Measurements from ENCODE around the gene DHCR7. TPM values are rescaled to one million over a fixed set of nuclear protein-coding genes. Genes with fewer than 3 reads are reported as not detected.

Gene DHCR7
- total and polyA plus RNA-seq, 2 donors (not counting 1 experiment from before 2014, with no cell fraction given), result 6.9 to 15.3 TPM

- Histone ChIP-seq H3K36me3 (replicated peaks in 1 of 2; ENCODE audit: control extremely low read depth in 1 of 2, control insufficient read depth in 1 of 2, extremely low read depth in 1 of 2, insufficient read depth in 2 of 2, low read length in 1 of 2) (peaks cover 0 to 16% of the 10 kb centered on the region in 2 experiments), H3K4me1 (ENCODE audit: control insufficient read depth in 2 of 2, insufficient read depth in 2 of 2, low read length in 2 of 2) (peaks cover 17 to 31% of the 10 kb centered on the region in 2 donors), H3K27me3 (replicated peaks in 1 of 4; ENCODE audit: control extremely low read depth in 1 of 4, control insufficient read depth in 3 of 4, insufficient read depth in 4 of 4, low read length in 3 of 4) (no peaks in the 10 kb centered on the region), H3K4me3 (ENCODE audit: control extremely low read depth in 1 of 5, extremely low read depth in 1 of 5, insufficient read depth in 1 of 5, low read depth in 2 of 5, low read length in 4 of 5) (peak overlapping the region; percentile 21 to 98 (median 94)), H2AFZ (ENCODE audit: insufficient read depth, low read depth, low read length, poor library complexity, severe bottlenecking) (peak overlapping the region; percentile 97), H3K79me2 (ENCODE audit: control insufficient read depth, insufficient read depth, low read length) (peaks cover 5% of the 10 kb centered on the region), H3K4me2 (replicated peaks; ENCODE audit: low read depth, low read length, poor library complexity, severe bottlenecking) (peak overlapping the region; percentile 92), H3K9ac (ENCODE audit: low read length) (peak overlapping the region; percentile 96), H3K9me3 (ENCODE audit: control extremely low read depth in 1 of 3, control insufficient read depth in 2 of 3, insufficient read depth in 1 of 3, low read length in 2 of 3) (peaks cover 0 to 5% (median 2%) of the 10 kb centered on the region in 3 donors), H3K27ac (ENCODE audit: low read length in 2 of 2) (peak overlapping the region in 1 of 2 donors; percentile 80), H4K20me1 (ENCODE audit: control insufficient read depth, insufficient read depth, low read length, poor library complexity, severe bottlenecking) (no peaks in the 10 kb centered on the region)
- Mint-ChIP-seq H3K27ac (peak overlapping the region; percentile 70), H3K4me3 (peak overlapping the region; percentile 93), H3K27me3 (no peaks in the 10 kb centered on the region), H3K9me3 (ENCODE audit: insufficient read depth) (no peaks in the 10 kb centered on the region), H3K4me1 (peaks cover 39% of the 10 kb centered on the region)
- CTCF ChIA-PET, result interaction anchor here (1.1 to 1.4 kb wide), 2 partner anchors 27 to 115 kb away, joined by 3 to 4 read pairs; no protein-coding TSS in a partner anchor
- TF ChIP-seq CTCF (IDR thresholded peaks at IDR 0.05) (no peak), EZH2 (IDR thresholded peaks at IDR 0.05; ENCODE audit: borderline replicate concordance, insufficient read depth, low read depth, low read length, poor library complexity, severe bottlenecking) (no peak)
- DNase-seq (no peak), ATAC-seq (ENCODE audit: low read depth) (peak; percentile 10)
- WGBS (ENCODE audit: insufficient coverage), result 9% methylated on average over 26 of the region's 31 CpGs
- POLR2A ChIA-PET, result no interaction called here
- intact Hi-C loops (cut with micrococcal nuclease), result loop anchor here (2.0 kb wide), 2 partner anchors 65 to 75 kb away; no protein-coding TSS in a partner anchor
Measured at GRCh38 chr11:71447791-71448256, 369 bp downstream of the DHCR7 start.

GRCh38 chr11:71446942-71447688 lies 1.1 kb downstream of the DHCR7 start:
- CTCF ChIA-PET, result interaction anchor here (1.4 kb wide), 1 partner anchor 27 kb away, joined by 4 read pairs; no protein-coding TSS in a partner anchor
- H3K4me2 ChIP-seq (replicated peaks; ENCODE audit: low read depth, low read length, poor library complexity, severe bottlenecking), result peak overlapping the region; percentile 92
- intact Hi-C loops (cut with micrococcal nuclease), result no loop called here
- peak overlapping the region in 3 of 5 experiments; percentile 89 to 97 (median 94) for H3K4me3 ChIP-seq (ENCODE audit: control extremely low read depth in 1 of 5, extremely low read depth in 1 of 5, insufficient read depth in 1 of 5, low read depth in 2 of 5, low read length in 4 of 5)
- H4K20me1 ChIP-seq (ENCODE audit: control insufficient read depth, insufficient read depth, low read length, poor library complexity, severe bottlenecking), result no peaks in the 10 kb centered on the region
- Mint-ChIP-seq H3K4me1 (peaks cover 35% of the 10 kb centered on the region), H3K27me3 (no peaks in the 10 kb centered on the region), H3K9me3 (ENCODE audit: insufficient read depth) (no peaks in the 10 kb centered on the region), H3K27ac (peak overlapping the region; percentile 62), H3K4me3 (peak overlapping the region; percentile 93)
- H3K9ac ChIP-seq (ENCODE audit: low read length), result peak overlapping the region; percentile 96
- peaks cover 0 to 5% (median 2%) of the 10 kb centered on the region in 3 donors for H3K9me3 ChIP-seq (ENCODE audit: control extremely low read depth in 1 of 3, control insufficient read depth in 2 of 3, insufficient read depth in 1 of 3, low read length in 2 of 3)
- POLR2A ChIA-PET, result no interaction called here
- peaks cover 0 to 18% of the 10 kb centered on the region in 2 experiments for H3K36me3 ChIP-seq (replicated peaks in 1 of 2; ENCODE audit: control extremely low read depth in 1 of 2, control insufficient read depth in 1 of 2, extremely low read depth in 1 of 2, insufficient read depth in 2 of 2, low read length in 1 of 2)
- H3K79me2 ChIP-seq (ENCODE audit: control insufficient read depth, insufficient read depth, low read length), result peaks cover 5% of the 10 kb centered on the region
- TF ChIP-seq CTCF (IDR thresholded peaks at IDR 0.05) (no peak), EZH2 (IDR thresholded peaks at IDR 0.05; ENCODE audit: borderline replicate concordance, insufficient read depth, low read depth, low read length, poor library complexity, severe bottlenecking) (no peak)
- no peak for DNase-seq
- peak overlapping the region; percentile 97 for H2AFZ ChIP-seq (ENCODE audit: insufficient read depth, low read depth, low read length, poor library complexity, severe bottlenecking)
- WGBS (ENCODE audit: insufficient coverage), result 91% methylated on average over 7 of the region's 9 CpGs
- no peak overlapping the region for H3K27ac ChIP-seq (ENCODE audit: low read length in 2 of 2)
- peaks cover 15 to 27% of the 10 kb centered on the region in 2 donors for H3K4me1 ChIP-seq (ENCODE audit: control insufficient read depth in 2 of 2, insufficient read depth in 2 of 2, low read length in 2 of 2)
- H3K27me3 ChIP-seq (replicated peaks in 1 of 4; ENCODE audit: control extremely low read depth in 1 of 4, control insufficient read depth in 3 of 4, insufficient read depth in 4 of 4, low read length in 3 of 4), result no peaks in the 10 kb centered on the region
- ATAC-seq (ENCODE audit: low read depth), result no peak
